H4 (cell line): ENCODE measurements around the gene SETD5. TPM values are rescaled to one million over a fixed set of nuclear protein-coding genes. Genes with fewer than 3 reads are reported as not detected.
"Not testable (repeated sequence)": the region's sequence is repeated elsewhere in the genome, so short reads cannot be mapped to it uniquely, and the experiment has no call there.

Experiments
- DNase-seq: peaks from one replicate; pipeline ENCODE4 v3.0.0-alpha.2; 2015; ENCODE audit warnings: low spot score
- total RNA-seq: library from RNA; depleted of rRNA; stranded (reverse); fragments of >200 nt; shearing (Covaris generic); gene quantifications from 2 replicates; pipeline ENCODE4 v1.2.3, GENCODE V29; 2014

The SETD5 gene
- total RNA-seq, 1 experiment from 2014 or later: 43.1 TPM

GRCh38 chr3:9467451-9467850, 70.0 kb downstream of the SETD5 start:
- no peak for DNase-seq

- no peak for DNase-seq
Observed at GRCh38 chr3:9468460-9468859, 71.0 kb downstream of the SETD5 start.

DNA sequence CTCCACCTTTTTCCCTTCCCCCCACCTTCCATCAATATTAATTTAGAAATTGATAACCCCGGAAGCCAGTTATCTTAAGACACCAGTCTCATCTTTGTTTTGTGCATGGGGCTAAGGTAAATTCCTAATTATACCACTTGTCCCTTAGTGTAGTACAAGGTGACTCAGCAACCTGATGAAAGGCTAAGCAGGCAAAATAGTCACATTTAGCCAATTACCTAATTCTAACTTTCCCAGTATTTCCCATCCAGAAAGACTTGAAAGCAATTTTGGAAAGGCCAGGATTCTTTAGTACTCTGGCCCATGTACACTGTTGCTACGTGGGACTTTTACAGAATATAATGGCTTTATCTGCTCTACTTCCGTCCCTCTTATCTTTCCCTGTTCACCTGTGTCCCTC, 72.6 kb downstream of the SETD5 start:
- no peak for DNase-seq

GRCh38 chr3:9473496-9474065, 76.2 kb downstream of the SETD5 start:
- no peak for DNase-seq

DNA sequence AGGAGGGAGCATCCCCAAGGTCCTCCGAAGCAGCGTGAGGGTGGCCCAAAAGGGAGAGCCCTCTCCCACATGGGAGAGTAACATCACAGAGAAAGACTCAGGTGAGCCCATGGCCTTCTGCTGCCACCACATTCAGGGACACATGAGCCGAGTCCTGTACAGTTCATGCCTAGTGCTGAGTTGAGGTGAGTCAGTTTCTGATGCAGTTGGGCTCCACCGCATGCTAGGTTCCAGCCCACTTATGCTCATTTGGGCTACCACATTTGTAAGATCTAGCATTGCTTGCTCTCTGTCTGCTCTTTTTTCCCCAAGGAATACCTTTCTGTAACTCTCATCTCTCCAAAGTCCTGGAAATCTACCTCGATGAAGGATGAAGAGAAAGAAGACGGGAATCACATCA, 77.1 kb downstream of the SETD5 start:
- DNase-seq: no peak

- no peak for DNase-seq
Observed at GRCh38 chr3:9476935-9477334, 79.5 kb downstream of the SETD5 start.

GRCh38 chr3:9480265-9480664, 82.8 kb downstream of the SETD5 start:
- DNase-seq: no peak

DNA sequence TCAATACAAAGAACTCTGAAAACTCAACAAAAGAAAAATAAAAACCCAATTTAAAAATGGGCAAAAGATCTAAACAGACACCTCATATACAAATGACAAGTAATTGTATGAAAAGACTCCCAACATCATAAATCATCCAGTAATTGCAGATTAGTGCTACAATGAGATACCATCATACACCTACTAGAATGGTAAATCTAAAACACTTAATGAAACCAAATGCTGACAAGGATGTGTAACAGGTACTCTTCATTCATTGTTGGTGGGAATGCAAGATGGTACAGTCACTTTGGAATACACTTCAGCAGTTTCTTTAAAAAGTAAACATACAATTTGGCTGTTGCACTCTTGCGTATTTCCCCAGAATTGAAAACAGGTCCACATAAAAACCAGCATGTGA, 87.8 kb downstream of the SETD5 start:
- no peak for DNase-seq

- no peak for DNase-seq
Observed at GRCh38 chr3:9491506-9491905, 94.1 kb downstream of the SETD5 start.

DNA sequence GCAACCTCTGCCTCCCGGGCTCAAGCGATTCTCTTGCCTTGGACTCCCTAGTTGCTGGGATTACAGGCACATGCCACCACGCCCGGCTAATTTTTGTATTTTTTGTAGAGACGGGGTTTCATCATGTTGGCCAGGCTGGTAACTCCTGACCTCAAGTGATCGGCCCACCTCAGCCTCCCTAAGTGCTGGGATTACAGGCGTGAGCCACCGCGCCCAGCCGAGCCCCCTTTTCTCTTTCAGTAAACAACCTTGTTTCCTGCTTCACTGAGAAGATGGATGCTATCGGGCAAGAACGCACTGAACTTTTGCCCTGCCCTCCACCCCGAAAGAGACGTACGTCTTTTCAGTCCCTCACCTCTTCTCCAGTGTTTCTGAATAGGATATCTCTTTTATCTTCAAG, 96.6 kb downstream of the SETD5 start:
- not testable (repeated sequence) for DNase-seq

- DNase-seq: no peak
Observed at GRCh38 chr3:9496893-9497292, 99.5 kb downstream of the SETD5 start.

GRCh38 chr3:9497821-9498565, 100.6 kb downstream of the SETD5 start:
- peak; percentile 24 for DNase-seq

DNA sequence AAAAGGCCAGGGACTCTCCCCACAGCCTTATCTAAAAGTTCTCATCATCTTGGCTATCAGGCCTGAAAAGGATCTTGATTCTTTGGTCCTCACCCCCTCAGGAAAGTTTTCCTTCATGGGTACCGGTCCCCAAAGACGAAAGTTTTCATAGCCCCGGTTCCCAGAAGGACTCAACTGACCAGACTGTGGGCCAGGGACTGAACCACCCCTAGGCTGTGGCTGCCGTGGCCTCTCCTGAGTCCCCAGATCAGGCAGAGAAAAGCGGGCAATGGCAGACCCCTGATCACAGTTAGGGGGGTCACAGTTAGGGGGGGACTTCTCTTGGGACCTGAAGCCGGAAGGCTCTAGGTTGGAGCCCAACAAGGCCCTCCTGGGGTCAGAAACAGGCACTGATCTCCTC, 101.4 kb downstream of the SETD5 start:
- DNase-seq: no peak

DNA sequence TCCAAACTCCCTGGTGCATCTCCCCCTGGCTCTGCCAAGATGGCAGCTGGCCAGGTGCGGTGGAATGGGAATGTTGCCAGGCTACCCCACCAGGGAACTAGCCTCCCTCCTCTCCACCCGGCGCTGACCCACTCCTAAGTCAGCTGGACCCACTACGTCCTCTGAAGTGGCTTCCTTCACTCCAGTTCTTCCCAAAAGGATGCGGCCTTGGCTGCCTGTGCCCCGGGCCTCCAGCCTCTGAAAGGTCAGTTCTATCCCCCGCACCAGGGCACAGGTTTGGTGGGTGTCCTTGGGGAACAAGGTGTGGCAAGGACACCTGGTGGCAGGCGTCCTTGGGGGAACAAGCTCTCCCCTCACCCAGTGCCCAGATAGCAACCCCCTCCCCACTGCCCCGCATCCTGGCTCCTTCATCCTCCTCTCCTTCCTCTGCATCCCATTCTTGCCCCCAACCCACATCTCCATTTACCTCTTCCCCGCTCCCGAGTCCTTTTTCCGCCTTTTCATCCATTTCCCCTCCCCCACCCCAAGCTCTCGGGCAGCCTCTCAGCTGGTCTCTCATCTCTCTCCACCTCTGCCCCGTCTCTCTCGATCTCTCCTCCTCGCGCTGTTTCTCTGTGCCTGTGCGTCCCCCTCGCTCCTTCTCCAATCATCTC, 102.2 kb downstream of the SETD5 start:
- no peak for DNase-seq

DNA sequence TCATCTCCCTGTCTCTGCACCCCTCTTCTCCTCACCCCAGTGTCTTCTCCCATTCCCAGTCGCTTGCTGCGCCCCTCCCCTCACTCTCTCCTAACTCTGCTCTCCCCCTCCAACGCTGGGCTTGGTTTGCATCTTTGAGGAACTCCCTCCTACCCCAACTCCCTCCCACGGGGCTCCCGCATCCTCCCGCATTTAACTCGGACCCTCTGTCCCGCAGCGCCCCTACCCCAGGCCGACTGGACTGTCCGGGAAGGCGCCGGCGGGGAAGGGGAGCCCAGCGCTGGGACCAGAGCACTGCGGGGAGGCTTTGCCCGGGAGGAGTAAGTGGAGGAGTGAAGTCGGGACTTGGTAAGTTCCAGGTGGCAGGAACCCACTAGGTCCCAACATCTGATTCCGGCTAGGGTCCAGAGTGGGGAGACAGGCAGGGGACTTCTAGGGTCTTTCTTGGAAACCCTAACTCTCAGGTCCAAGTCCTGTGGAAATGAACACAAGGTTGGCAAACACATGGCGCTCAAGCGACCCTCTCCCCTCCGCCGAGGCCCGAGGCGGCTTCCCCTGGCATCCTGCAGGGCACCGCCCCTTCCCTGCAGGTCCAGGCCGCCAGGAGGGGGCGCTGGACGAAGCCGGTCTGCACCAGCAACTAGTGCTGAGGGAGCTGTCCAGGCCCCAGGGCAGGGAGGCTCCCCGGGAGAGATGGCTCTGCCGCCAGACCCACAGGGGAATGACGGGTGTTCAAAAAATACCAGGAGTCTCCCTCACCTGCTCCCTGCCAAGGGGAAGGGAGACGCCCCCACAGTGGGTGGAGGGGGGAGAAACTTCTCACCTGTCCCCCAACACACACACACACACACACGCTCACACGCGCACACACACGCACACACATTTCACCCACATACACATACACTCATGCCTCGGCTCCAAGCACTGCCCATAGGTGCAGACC, 103.0 kb downstream of the SETD5 start:
- peak; percentile 40 for DNase-seq

DNA sequence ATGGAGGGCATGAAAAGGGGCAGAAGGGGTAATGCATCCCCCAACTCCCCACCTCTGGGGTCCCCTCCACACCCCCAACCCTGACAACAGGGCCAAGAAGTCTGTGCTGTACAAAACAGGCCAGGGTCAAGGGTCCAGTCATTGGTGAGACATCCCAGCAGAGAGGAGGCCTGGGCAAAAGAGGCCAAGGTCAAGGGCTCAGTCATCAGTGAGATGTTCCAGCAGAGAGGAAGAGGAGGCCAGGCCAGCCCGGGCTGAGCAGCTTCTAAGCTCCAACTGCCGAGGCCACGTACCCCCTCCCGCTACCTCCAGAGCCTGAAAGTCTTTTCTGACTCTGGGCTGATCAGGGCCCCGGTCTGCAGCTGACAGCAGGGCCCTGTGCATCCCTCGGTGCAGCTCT, 103.8 kb downstream of the SETD5 start:
- no peak for DNase-seq

GRCh38 chr3:9503283-9503682, 105.9 kb downstream of the SETD5 start:
- DNase-seq: peak; percentile 50

DNA sequence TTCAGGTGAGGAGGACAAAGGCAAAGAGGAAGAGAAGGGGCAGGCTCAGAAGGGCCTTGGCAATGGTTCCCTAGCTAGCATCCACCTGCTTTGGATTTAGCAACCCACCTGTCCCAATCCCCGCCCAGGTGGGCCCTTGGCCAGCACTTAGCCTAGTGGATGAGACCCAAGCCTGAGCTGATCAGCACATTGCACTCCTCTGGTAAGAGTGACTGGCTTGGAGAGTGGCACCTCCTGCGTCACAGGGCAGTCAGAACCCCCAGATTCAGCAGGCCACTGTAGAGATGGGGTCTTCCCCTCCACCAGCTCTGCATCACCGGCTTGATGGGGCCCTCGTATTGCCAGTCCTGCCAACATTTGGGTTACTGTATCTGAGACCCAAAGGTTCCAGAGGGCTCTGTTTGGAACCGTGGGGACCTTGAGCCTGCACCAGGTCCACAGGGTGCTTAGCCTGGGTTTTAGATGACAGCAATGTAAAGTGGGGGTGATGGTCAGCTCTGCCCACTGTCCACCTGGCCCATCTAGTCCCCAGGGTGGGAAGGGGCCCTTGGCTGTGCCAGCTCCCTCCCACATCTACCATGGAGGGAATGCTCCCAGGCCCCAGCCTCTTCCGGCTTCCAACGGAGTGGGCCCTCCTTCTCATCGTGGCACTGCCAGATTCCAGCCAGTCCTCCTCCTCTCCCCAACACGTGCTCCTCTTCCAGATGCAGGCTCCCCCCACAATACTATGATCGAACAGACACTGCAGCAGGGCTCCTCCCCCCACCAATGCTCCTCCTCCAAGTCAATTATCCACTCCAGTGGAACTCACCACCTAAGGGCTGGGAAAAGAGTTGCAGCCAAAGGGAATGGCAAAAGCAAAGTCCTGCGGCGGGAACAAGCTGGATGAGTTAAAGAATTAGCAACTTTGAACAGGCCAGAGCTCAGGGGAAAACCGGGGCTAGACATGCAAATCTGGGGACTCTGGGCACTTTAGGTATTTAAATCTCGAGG, 110.5 kb downstream of the SETD5 start:
- no peak for DNase-seq

GRCh38 chr3:9508781-9509180, 111.4 kb downstream of the SETD5 start:
- DNase-seq: no peak

DNA sequence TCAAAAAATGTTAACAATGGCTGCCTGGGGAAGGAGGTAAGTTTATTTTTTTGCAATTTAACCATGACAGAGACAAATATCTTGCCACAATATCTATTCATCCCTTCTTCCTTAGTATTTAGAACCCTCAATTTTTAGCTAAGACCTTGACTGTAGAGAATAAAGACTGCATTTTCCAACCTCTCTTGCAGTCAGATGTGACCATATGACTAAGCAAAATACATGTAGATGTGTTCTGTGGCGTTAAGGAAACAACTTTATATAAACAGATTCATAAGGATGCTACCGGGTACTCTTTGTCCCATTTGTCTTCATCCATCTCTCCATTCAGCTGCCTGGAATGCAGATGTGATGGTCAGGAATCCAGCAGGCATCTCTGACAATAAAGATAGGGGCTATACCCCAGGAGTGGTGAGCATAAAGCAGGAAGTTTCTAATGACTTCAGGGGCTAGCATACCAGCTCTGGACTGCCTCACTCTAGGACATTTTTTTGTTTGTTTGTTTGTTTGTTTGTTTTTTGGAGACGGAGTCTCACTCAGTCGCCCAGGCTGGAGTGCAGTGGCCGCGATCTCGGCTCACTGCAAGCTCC, 115.1 kb downstream of the SETD5 start:
- no peak for DNase-seq
